ENCODE data around the gene INKA1. TPM values are rescaled to one million over a fixed set of nuclear protein-coding genes. Genes with fewer than 3 reads are reported as not detected.
"Not testable (repeated sequence)": the region's sequence is repeated elsewhere in the genome, so short reads cannot be mapped to it uniquely, and the experiment has no call there.

The INKA1 gene
- total and polyA plus RNA-seq, 5 donors from 2014 or later = 0.62 to 1.2 (median 0.87) TPM

GRCh38 chr3:49769286-49769915 lies 33.7 kb upstream of the INKA1 start:
- no peaks in the 10 kb centered on the region for H3K27me3 Mint-ChIP-seq
- ATAC-seq (ENCODE audit: low read depth in 2 of 2) (no peak), DNase-seq (no peak)
- H3K4me3 Mint-ChIP-seq = peak overlapping the region in 1 of 4 donors; percentile 15
- Histone ChIP-seq H3K4me1 (ENCODE audit: control insufficient read depth, insufficient read depth, low read length, poor library complexity, severe bottlenecking) (peaks cover 2% of the 10 kb centered on the region), H3K27me3 (ENCODE audit: control insufficient read depth, insufficient read depth, low read length) (no peaks in the 10 kb centered on the region), H3K9me3 (ENCODE audit: control insufficient read depth in 2 of 2, low read length in 2 of 2) (no peaks in the 10 kb centered on the region), H3K4me3 (ENCODE audit: low read depth, low read length) (no peak overlapping the region), H3K27ac (ENCODE audit: insufficient read depth, low read length, poor library complexity, severe bottlenecking) (no peak overlapping the region), H3K36me3 (ENCODE audit: control insufficient read depth, insufficient read depth, low read length) (peaks cover 22% of the 10 kb centered on the region)
- H3K4me1 Mint-ChIP-seq = peaks cover 15 to 49% (median 29%) of the 10 kb centered on the region in 4 donors
- H3K36me3 Mint-ChIP-seq = peaks cover 20% of the 10 kb centered on the region
- peak overlapping the region in 1 of 3 donors; percentile 39 for H3K27ac Mint-ChIP-seq
- no peaks in the 10 kb centered on the region for H3K9me3 Mint-ChIP-seq

DNA sequence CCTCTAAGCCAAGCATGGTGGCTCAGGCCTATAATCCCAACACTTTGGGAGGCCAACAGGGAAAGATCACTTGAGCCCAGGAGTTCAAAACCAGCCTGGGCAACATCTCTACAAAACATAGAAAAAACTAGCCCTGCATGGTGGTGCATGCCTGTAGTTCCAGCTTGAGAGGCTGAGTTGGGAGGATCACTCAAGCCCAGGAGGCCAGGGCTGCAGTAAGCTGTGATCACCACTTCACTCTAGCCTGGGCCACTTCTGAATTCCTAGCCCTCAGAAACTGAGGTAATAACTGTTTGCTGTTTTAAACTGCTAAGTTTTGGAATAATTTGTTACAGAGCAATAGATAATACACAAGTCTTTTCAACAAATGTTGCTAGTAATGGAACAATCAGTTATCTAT lies 33.1 kb upstream of the INKA1 start:
- peaks cover 20 to 51% (median 30%) of the 10 kb centered on the region in 4 donors for H3K4me1 Mint-ChIP-seq
- no peaks in the 10 kb centered on the region for H3K27me3 Mint-ChIP-seq
- peaks cover 18% of the 10 kb centered on the region for H3K36me3 ChIP-seq (ENCODE audit: control insufficient read depth, insufficient read depth, low read length)
- H3K4me3 Mint-ChIP-seq = peak overlapping the region in 1 of 4 donors; percentile 9
- peak overlapping the region in 2 of 3 donors; percentile 39 to 56 for H3K27ac Mint-ChIP-seq
- no peak overlapping the region for H3K4me3 ChIP-seq (ENCODE audit: low read depth, low read length)
- peaks cover 5% of the 10 kb centered on the region for H3K4me1 ChIP-seq (ENCODE audit: control insufficient read depth, insufficient read depth, low read length, poor library complexity, severe bottlenecking)
- no peaks in the 10 kb centered on the region for H3K27me3 ChIP-seq (ENCODE audit: control insufficient read depth, insufficient read depth, low read length)
- no peak for DNase-seq
- no peaks in the 10 kb centered on the region for H3K9me3 ChIP-seq (ENCODE audit: control insufficient read depth in 2 of 2, low read length in 2 of 2)
- no peaks in the 10 kb centered on the region for H3K9me3 Mint-ChIP-seq
- H3K36me3 Mint-ChIP-seq = peaks cover 16% of the 10 kb centered on the region
- H3K27ac ChIP-seq (ENCODE audit: insufficient read depth, low read length, poor library complexity, severe bottlenecking) = no peak overlapping the region
- ATAC-seq (ENCODE audit: low read depth in 2 of 2) = no peak

GRCh38 chr3:49771340-49771938 lies 31.6 kb upstream of the INKA1 start:
- Mint-ChIP-seq H3K27me3 (no peaks in the 10 kb centered on the region), H3K36me3 (peaks cover 15% of the 10 kb centered on the region), H3K4me1 (peaks cover 22 to 52% (median 30%) of the 10 kb centered on the region in 4 donors), H3K4me3 (peak overlapping the region in 1 of 4 donors; percentile 5), H3K9me3 (no peaks in the 10 kb centered on the region), H3K27ac (no peak overlapping the region)
- Histone ChIP-seq H3K9me3 (ENCODE audit: control insufficient read depth in 2 of 2, low read length in 2 of 2) (no peaks in the 10 kb centered on the region), H3K4me1 (ENCODE audit: control insufficient read depth, insufficient read depth, low read length, poor library complexity, severe bottlenecking) (peaks cover 11% of the 10 kb centered on the region), H3K4me3 (ENCODE audit: low read depth, low read length) (no peak overlapping the region), H3K36me3 (ENCODE audit: control insufficient read depth, insufficient read depth, low read length) (peaks cover 29% of the 10 kb centered on the region), H3K27ac (ENCODE audit: insufficient read depth, low read length, poor library complexity, severe bottlenecking) (no peak overlapping the region), H3K27me3 (ENCODE audit: control insufficient read depth, insufficient read depth, low read length) (no peaks in the 10 kb centered on the region)
- no peak for ATAC-seq (ENCODE audit: low read depth in 2 of 2)
- DNase-seq = no peak

- no peaks in the 10 kb centered on the region for H3K27me3 Mint-ChIP-seq
- H3K36me3 ChIP-seq (ENCODE audit: control insufficient read depth, insufficient read depth, low read length) = peaks cover 33% of the 10 kb centered on the region
- no peak for ATAC-seq (ENCODE audit: low read depth in 2 of 2)
Measured at GRCh38 chr3:49772703-49773102, 30.4 kb upstream of the INKA1 start.

GRCh38 chr3:49775538-49775937 lies 27.5 kb upstream of the INKA1 start:
- peaks cover 27% of the 10 kb centered on the region for H3K36me3 ChIP-seq (ENCODE audit: control insufficient read depth, insufficient read depth, low read length)
- H3K4me1 ChIP-seq (ENCODE audit: control insufficient read depth, insufficient read depth, low read length, poor library complexity, severe bottlenecking) = peaks cover 19% of the 10 kb centered on the region
- H3K27me3 Mint-ChIP-seq = no peaks in the 10 kb centered on the region
- H3K4me1 Mint-ChIP-seq = peaks cover 14 to 57% (median 36%) of the 10 kb centered on the region in 4 donors
- H3K9me3 Mint-ChIP-seq = no peaks in the 10 kb centered on the region
- H3K27me3 ChIP-seq (ENCODE audit: control insufficient read depth, insufficient read depth, low read length) = no peaks in the 10 kb centered on the region
- H3K27ac Mint-ChIP-seq = peak overlapping the region in 1 of 3 donors; percentile 47
- no peak overlapping the region for H3K4me3 ChIP-seq (ENCODE audit: low read depth, low read length)
- peaks cover 8% of the 10 kb centered on the region for H3K36me3 Mint-ChIP-seq
- no peak overlapping the region for H3K4me3 Mint-ChIP-seq
- DNase-seq (no peak), ATAC-seq (ENCODE audit: low read depth in 2 of 2) (no peak)
- no peaks in the 10 kb centered on the region for H3K9me3 ChIP-seq (ENCODE audit: control insufficient read depth in 2 of 2, low read length in 2 of 2)
- H3K27ac ChIP-seq (ENCODE audit: insufficient read depth, low read length, poor library complexity, severe bottlenecking) = no peak overlapping the region

More at GRCh38 chr3:49772703-49773102, 30.4 kb upstream of the INKA1 start:
- H3K9me3 ChIP-seq (ENCODE audit: control insufficient read depth in 2 of 2, low read length in 2 of 2) = no peaks in the 10 kb centered on the region
- Mint-ChIP-seq H3K9me3 (no peaks in the 10 kb centered on the region), H3K4me3 (no peak overlapping the region), H3K27ac (no peak overlapping the region), H3K4me1 (peaks cover 22 to 60% (median 35%) of the 10 kb centered on the region in 4 donors), H3K36me3 (peaks cover 19% of the 10 kb centered on the region)
- H3K4me3 ChIP-seq (ENCODE audit: low read depth, low read length) = no peak overlapping the region
- DNase-seq = no peak
- H3K4me1 ChIP-seq (ENCODE audit: control insufficient read depth, insufficient read depth, low read length, poor library complexity, severe bottlenecking) = peaks cover 11% of the 10 kb centered on the region
- no peaks in the 10 kb centered on the region for H3K27me3 ChIP-seq (ENCODE audit: control insufficient read depth, insufficient read depth, low read length)
- H3K27ac ChIP-seq (ENCODE audit: insufficient read depth, low read length, poor library complexity, severe bottlenecking) = no peak overlapping the region

- H3K27ac ChIP-seq (ENCODE audit: insufficient read depth, low read length, poor library complexity, severe bottlenecking); H3K9me3 Mint-ChIP-seq; ATAC-seq (ENCODE audit: low read depth in 2 of 2); H3K27me3 ChIP-seq (ENCODE audit: control insufficient read depth, insufficient read depth, low read length); H3K27ac Mint-ChIP-seq; H3K4me3 ChIP-seq (ENCODE audit: low read depth, low read length); H3K36me3 Mint-ChIP-seq; DNase-seq; H3K27me3 Mint-ChIP-seq; H3K9me3 ChIP-seq (ENCODE audit: control insufficient read depth in 2 of 2, low read length in 2 of 2): not testable (repeated sequence)
- peak overlapping the region in 1 of 4 donors; percentile 22 for H3K4me3 Mint-ChIP-seq
- Histone ChIP-seq H3K4me1 (ENCODE audit: control insufficient read depth, insufficient read depth, low read length, poor library complexity, severe bottlenecking) (peaks cover 25% of the 10 kb centered on the region), H3K36me3 (ENCODE audit: control insufficient read depth, insufficient read depth, low read length) (peaks cover 25% of the 10 kb centered on the region)
- H3K4me1 Mint-ChIP-seq = peaks cover 14 to 60% (median 39%) of the 10 kb centered on the region in 4 donors
Measured at GRCh38 chr3:49776101-49776500, 27.0 kb upstream of the INKA1 start.

- Histone ChIP-seq H3K9me3 (ENCODE audit: control insufficient read depth in 2 of 2, low read length in 2 of 2) (no peaks in the 10 kb centered on the region), H3K27ac (ENCODE audit: insufficient read depth, low read length, poor library complexity, severe bottlenecking) (no peak overlapping the region), H3K36me3 (ENCODE audit: control insufficient read depth, insufficient read depth, low read length) (peaks cover 37% of the 10 kb centered on the region), H3K4me1 (ENCODE audit: control insufficient read depth, insufficient read depth, low read length, poor library complexity, severe bottlenecking) (peaks cover 36% of the 10 kb centered on the region), H3K4me3 (ENCODE audit: low read depth, low read length) (no peak overlapping the region), H3K27me3 (ENCODE audit: control insufficient read depth, insufficient read depth, low read length) (no peaks in the 10 kb centered on the region)
- peak overlapping the region in 3 of 4 donors; percentile 22 to 53 (median 46) for H3K4me3 Mint-ChIP-seq
- H3K27me3 Mint-ChIP-seq = no peaks in the 10 kb centered on the region
- no peak for ATAC-seq (ENCODE audit: low read depth in 2 of 2)
- H3K9me3 Mint-ChIP-seq = no peaks in the 10 kb centered on the region
- H3K27ac Mint-ChIP-seq = peak overlapping the region in 2 of 3 donors; percentile 2 to 78
- H3K36me3 Mint-ChIP-seq = peaks cover 15% of the 10 kb centered on the region
- no peak for DNase-seq
- peaks cover 11 to 68% (median 38%) of the 10 kb centered on the region in 4 donors for H3K4me1 Mint-ChIP-seq
Measured at GRCh38 chr3:49779358-49780079, 23.5 kb upstream of the INKA1 start.

All from CD4-positive, CD25-positive, alpha-beta regulatory T cell (primary cell).